Activated CD4-positive, alpha-beta T cell treated with anti-CD3 and anti-CD28 coated beads, Interleukin-2, Interleukin-6, amounts not matched to agents 100 ng/mL and 50 ng/mL, durations not matched to agents 16 hours and 8 hours (primary cell): ENCODE results near the gene SSTR1.
"Not testable (repeated sequence)": the region's sequence is repeated elsewhere in the genome, so short reads cannot be mapped to it uniquely, and the experiment has no call there.

Source experiments
- DNase-seq: peaks from one replicate; pipeline ENCODE4 v3.0.0-alpha.2; 2020

Gene SSTR1

DNA sequence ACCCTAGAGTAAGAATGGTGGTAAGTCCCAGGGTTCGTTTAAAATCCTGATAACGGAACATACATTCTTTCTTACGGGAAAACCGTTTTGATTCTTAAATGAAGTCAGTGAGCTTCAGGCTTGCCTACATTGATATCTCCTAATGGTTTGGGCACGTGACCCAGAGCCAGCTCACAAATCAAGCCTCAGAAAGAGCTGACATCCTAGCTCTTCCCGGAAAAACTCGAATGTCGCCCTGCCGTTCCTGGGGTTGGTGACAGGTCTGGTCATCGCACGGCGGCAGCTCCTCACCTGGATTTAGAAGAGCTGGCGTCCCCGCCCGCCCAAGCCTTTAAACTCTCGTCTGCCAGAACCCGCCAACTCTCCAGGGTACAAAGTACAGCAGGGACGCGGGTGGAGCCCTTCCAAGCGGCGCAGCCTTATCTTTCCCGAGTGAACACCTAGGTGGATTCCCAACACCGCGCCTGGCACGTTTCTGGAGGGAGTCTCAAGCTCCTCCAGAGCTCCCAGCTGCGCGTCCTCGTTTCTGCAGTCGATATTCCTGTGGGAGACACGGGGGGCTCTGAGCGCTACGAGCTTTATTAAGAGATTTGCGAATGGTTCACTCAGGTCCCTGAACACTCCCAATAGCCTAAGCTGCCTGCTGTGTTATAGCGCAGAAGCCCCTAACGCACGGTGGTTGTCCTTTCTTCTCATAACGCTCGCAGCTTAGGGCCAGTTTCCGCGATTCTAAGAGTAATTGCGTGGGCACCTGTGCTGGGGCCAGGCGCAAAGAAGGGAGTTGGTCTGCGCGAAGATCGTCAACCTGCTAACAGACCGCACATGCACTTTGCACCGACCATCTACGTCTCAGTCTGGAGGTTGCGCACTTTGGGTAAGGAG lies at the start of gene SSTR1:
Gene SSTR1 (plus strand): TSS at position 169 of the 882 bp plus-strand sequence. CDS start 1,486 bp downstream, outside the sequence.
- no peak for DNase-seq

DNA sequence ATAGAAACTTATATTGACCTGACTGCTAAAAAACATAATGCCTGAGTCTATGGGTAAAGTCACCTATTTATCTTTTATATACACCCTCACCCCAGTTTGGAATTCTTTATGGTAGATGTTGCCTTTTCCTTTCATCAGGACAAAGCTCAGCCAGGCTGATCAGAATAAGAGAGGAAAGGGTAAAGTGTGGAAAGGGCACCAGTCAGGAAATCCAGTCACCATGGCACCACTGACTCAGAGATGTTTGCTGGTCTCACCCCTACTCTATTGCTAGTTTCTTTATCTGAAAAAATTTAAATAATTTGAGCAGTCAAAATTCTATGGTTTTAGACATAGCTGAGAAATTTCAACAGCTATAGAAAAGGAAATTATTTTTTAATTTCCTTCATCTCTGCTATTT lies 49.2 kb upstream of the SSTR1 start:
- no peak for DNase-seq

DNA sequence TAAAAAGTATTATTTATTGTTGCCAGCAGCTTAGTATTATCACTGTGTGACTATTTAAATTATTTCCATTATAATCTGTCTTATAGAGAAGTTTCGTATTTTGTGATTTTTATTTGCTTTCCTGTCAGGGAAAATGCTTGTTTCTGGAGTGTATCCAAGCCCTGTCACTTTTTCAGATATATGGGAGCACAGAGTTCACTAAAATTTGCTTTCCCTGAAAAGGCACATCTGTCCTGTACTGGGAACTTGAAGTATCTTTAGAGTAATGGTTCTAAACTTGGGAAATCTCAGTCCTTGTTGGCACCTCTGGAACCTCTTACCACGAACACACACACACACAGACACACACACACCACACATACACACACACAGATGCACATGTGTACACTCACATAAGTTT lies 39.3 kb upstream of the SSTR1 start:
- no peak for DNase-seq

GRCh38 chr14:38171197-38171596 lies 36.5 kb upstream of the SSTR1 start:
- no peak for DNase-seq

DNA sequence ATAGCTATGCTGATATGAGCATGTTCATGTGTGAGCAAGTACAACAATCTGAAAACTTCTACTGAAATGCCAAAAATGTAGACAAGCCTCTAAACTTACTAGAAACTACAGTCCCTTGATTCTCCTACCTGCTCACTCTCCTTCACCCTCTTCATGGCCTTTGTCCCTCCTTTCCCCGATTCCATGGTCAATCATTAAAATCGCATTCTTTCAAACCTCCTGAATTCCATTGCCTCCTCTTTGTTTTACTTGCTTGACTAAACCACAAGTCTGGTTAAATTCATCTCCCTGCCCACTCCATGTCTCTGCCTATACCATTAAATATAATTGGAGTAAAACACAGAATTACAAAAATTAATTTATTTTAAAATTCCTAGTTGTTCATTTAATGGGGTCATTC lies 33.0 kb upstream of the SSTR1 start:
- no peak for DNase-seq

GRCh38 chr14:38175658-38176057 lies 32.0 kb upstream of the SSTR1 start:
- peak; percentile 14 for DNase-seq

- no peak for DNase-seq
These were observed 31.3 kb upstream of the SSTR1 start for GRCh38 chr14:38176379-38176778.

GRCh38 chr14:38184132-38184531 lies 23.6 kb upstream of the SSTR1 start:
- DNase-seq = no peak

DNA sequence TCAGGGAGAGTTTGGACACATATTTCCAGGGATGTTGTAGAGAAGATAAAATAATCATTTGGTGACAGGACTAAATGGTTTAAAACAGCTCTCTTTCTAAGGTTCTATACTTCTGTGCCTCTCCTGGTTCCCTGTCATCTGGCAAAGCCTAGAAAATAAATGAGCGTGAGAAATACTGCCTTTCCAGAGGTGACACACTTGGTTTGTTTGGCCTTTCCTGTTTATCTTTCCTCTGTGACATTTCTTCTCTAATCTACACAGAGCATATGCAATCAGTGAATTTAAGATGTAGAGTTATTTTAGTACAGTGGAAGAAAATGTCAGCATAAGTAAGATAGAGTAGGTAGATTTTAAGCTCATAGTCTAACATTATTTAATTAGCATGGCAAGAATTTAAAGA lies 22.0 kb upstream of the SSTR1 start:
- no peak for DNase-seq

DNA sequence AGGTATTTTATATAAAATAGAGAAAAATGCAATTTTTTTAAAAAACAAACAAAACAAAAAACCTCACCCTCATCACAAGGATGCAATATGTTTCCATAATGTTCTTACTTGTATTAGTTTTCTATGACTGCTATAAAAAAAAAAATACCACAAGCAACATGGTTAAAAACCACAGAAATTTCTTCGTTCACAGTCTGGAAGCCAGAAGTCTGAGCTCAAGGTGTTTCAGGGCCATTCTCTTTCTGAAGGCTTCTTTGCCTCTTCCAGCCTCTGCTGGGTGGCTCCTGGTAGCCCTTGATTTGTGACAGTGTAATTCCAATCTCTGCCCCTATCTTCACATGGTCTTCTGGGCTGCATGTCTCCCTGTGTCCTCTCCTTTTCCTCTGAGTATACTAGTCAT lies 21.5 kb upstream of the SSTR1 start:
- no peak for DNase-seq

DNA sequence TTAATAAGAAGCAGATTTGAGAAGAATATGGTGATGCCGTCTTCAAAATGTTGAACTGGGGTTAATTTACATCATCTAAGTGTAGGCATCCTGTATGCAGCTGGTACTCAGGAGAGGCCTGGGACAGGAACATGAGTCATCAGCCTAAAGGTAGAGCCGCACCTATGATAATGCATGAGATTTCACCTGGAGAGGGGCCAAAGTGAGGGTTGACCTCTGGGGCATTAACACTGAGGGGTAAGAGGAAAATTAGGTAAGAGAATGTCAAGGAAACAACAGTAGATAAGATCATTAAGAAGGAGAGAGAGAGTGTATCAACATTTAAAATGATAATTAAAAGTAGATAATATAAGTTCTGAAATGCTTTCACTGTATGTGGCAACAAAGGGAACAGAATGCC lies 20.2 kb upstream of the SSTR1 start:
- no peak for DNase-seq

DNA sequence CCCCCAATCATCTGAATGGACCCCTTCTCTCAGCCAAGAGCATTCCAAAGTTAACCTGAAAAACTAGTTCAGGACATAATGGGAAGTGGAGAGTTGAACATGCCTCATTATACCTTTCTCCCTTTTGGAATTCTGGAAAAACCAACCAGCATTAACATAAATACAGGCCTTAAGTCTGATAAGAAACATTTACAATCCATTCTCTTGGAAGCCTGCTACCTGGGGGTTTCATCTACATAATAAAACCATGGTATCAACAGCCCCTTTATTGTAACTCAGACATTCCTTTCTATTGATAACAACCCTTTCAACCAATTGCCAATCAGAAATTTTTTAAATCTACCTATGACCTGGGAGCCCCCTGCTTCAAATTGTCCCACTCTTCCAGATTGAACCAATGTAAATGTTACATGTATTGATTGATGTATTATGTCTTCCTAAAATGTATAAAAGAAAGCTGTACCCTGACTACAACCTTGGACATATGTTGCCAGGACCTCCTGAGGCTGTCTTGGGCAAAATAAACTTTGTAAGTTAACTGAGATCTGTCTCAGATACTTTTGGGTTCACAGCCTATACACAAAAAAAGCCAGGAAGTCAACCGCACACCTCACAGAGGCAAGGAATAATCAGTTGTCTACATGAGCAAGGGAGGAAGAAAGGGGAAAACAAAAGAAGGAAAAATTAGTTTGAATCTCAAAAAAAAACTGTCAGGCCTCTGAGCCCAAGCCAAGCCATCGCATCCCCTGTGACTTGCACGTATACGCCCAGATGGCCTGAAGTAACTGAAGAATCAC lies 17.6 kb upstream of the SSTR1 start:
- DNase-seq = no peak

DNA sequence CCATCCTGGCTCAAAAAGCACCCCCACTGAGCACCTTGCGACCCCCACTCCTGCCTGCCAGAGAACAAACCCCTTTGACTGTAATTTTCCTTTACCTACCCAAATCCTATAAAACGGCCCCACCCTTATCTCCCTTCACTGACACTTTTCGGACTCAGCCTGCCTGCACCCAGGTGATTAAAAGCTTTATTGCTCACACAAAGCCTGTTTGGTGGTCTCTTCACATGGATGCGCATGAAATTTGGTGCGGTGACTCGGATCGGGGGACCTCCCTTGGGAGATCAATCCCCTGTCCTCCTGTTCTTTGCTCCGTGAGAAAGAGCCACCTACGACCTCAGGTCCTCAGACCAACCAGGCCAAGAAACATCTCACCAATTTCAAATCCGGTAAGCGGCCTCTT lies 16.9 kb upstream of the SSTR1 start:
- not testable (repeated sequence) for DNase-seq

DNA sequence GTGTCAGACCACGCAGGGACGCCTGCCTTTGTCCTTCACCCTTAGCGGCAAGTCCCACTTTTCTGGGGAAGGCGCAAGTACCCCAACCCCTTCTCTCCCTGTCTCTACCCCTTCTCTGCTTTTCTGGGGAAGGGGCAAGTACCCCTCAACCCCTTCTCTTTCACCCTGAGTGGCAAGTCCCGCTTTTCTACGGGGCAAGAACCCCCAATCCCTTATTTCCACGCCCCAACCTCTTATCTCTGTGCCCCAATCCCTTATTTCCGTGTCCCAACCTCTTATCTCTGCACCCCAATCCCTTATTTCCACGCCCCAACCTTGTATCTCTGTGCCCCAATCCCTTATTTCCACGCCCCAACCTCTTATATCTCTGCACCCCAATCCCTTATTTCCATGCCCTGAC lies 16.2 kb upstream of the SSTR1 start:
- DNase-seq = not testable (repeated sequence)

DNA sequence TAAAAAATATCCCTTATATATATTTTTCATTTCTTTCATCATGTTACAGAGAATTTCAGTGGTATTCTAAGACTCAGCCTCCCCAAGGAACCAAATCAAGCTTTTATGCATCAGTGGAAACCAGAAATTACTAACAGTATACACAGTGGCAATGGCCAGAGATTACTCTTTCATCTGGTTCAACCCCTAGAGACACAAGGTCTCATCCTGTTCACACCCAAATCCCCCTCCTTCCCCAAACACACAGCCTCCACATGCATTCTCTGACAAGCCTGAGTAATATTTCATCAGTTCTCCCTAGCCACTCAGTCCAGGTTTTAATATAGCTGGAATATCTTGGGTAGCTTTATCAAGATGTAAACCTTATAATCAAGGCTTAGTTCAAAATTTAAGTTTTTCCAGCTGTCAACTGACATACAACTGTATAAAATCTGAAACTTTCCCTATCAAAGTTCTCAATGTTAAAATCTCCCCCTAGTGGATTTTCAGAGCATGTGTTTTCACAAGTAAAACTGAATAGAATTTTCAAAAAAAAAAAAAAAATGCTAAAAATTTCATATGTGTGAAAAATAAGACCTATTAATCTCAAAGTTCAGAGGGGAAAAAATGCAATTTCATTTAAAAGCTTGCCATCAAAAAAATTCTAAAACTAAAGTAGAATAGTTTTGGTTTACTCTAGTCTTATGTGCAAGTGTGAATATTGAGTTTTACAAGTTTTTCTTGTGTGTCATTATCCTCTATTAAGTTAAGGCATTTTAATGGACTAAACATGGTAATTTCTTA lies 10.5 kb upstream of the SSTR1 start:
- DNase-seq = no peak

- DNase-seq = no peak
These were observed 9.8 kb upstream of the SSTR1 start for GRCh38 chr14:38197784-38198335.

DNA sequence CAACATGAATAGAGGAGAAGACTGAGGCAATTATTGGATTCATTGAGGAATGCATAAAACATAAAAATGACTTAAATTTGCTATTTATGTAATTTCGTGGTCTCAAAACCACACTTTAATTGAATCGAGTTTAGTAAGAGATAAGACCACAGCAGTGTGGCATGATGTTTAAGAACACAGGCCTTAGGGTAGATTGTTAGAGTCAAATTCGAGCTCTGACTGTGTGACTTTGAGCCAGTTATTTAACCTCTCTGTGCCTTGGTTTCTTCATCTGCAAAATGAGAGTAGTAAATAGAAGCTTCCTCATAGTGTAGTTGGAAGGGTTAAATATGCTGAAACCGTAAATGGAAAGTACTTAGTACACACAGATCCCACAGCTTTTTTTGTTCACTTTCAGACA lies 9.3 kb upstream of the SSTR1 start:
- no peak for DNase-seq

DNA sequence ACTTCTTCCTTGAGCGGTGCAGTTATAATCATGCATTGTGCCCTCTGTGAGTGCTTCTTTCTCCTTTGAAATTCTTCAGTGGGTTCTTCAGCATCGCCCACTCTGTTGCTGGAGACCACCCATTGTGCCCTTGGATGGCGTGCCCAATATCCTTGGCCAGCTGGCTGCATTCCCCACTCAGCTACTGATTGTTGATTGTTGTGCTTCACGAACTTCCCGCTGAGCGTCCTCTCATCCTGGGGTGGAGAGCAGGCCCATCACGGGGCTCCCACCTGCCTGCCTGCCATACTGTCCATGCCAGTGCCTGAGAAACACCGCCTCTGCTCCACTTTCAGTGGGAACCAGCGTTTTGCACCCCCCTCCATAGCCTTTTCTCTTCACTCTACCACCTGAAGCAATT lies 8.6 kb upstream of the SSTR1 start:
- DNase-seq = no peak

GRCh38 chr14:38199739-38200138 lies 8.0 kb upstream of the SSTR1 start:
- DNase-seq = no peak

DNA sequence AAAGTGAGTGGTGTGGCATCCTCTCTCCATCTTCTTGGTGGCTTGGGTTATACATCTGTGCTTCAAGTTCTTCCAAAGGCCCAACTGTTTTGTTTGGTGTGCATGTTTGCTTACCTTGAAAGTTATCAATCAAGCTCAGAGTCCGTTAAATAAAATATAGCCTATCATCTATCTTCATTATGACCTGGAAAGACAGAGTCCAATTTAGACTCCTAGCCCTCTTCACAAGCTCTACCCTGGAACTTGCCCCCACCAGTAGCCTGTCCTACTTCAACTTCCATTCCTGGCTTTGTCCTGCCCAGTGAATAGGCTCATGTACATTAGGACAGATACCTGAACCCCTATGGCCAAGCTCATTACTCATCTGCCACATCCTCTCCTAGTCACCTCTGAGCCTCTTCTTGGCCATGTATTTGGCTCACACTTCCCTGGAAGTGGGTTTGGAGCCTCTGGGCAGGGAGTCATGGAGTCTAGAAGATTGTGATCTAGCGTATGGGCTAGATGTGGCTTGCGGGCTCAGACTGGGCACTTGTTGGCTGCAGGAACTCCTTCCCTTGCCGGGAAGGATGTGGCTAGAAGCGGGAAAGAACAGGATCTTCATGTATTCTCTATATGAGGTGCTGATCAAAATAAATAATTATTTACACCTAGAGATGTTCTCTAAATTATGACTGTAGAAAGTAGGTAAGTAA lies 6.4 kb upstream of the SSTR1 start:
- DNase-seq = no peak

DNA sequence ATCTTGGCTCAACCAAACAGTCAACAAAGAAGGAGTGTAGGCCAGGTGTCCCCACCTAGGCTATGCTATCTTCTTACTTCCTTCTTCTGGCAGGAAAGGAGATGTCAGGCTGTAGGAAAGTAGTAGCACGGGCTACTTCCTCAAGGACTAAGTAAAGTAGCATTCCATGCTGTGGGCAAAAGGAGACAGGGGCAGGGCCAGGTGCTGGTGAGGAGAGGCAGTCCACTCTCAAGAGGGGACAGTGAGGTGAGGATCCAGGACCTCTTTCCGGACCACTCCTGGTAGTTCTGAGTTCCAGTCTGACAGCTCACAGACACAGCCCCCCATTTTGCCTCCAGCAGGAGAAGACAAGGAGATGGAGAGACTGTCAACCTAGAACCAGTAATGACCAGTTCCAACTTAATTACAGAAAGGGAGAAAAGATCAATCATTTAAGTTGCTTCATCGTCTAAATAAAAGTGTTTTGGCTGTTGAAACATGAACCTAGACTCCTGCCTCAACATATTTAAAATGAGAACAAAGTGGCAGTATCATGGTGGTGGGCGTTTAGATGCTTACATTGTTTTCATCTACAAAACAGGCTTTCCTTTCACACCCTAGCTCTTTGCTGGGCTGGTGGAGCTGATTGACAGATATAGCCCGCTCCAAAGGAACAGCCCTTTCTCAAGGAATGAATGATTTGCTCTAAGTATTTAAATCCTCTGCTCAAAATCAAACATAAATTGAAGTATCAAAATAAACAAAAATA lies 5.1 kb upstream of the SSTR1 start:
- DNase-seq = no peak
